Hematopoietic multipotent progenitor cell treated with erythropoietin and hydrocortisone succinate and interleukin-3 and kit ligand, for 4 days (in vitro differentiated cells): ENCODE results near the gene ADRA2B.

Experiments used
- DNase-seq: peaks from one replicate; pipeline ENCODE4 v3.0.0-alpha.2; 2015

Gene ADRA2B

GRCh38 chr2:96103187-96103601 is 13.2 kb downstream of the ADRA2B start:
- no peak for DNase-seq

GRCh38 chr2:96102596-96103186 is 13.7 kb downstream of the ADRA2B start:
- DNase-seq, result no peak

DNA sequence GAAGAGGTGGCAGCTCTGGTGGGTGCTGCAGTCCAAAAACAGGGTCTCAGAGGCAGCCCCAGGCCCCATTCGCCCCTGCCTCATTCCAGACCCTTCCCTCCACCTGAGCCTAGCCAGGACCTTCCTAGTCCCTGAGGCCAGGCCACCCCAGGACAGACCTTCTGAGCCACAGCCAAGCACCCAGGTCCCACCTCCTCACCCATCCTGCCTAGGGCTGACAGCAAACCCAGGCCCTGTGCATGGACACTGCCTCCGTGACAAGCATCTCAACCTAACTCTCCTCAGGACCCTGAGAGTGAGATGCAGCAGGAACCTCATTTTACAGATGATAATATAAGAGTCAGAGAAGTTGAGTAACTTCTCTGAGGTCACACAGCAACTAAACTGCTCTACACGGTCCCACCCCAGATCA is 15.5 kb downstream of the ADRA2B start:
- DNase-seq, result no peak

DNA sequence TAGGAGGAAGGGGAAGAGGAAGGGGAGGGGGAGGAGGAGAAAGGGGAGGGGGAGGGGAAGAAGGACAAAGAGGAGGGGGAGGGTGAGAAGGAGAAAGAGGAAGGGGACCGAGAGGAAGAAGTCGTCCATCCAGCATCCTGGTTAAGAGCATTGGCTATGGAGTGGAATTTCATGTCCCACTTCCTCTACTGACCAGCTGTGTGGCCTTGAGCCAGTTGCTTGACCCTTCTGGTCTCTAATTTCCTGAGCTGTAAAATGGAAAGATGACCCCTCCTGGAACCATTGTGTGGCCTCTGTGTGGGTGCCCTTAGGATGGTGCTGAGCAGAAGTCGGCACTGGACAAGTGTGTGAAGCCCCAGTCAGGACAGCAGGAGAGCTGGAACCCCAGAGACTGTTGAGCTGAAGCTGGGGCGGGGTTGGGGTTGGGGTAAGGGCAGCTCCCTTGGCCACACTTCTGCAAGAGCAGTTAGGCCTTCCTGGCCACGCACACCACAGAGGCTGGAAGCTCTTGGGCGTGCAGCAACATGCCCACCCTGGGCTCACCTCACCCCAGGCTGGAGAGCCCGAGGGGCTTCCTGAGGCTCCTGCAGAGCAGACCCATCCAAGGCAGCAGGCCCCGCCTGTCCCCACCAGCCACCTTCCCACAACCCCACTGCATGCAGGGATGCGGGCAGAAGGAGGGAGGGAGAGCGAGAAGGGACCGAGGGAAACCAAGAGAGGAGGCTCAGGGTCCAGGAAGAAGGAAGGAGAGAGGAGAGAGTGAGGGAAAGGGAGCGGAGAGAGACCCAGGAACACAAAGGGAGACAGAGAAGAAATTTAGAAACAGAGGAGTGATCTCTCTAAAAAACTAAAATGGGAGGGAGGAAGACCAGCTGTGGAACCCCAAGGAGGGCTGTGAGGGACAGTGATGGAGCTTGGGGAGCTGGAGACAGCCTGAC is 16.2 kb downstream of the ADRA2B start:
- no peak for DNase-seq

- no peak for DNase-seq
These were observed 17.3 kb downstream of the ADRA2B start for GRCh38 chr2:96098900-96099590.

DNA sequence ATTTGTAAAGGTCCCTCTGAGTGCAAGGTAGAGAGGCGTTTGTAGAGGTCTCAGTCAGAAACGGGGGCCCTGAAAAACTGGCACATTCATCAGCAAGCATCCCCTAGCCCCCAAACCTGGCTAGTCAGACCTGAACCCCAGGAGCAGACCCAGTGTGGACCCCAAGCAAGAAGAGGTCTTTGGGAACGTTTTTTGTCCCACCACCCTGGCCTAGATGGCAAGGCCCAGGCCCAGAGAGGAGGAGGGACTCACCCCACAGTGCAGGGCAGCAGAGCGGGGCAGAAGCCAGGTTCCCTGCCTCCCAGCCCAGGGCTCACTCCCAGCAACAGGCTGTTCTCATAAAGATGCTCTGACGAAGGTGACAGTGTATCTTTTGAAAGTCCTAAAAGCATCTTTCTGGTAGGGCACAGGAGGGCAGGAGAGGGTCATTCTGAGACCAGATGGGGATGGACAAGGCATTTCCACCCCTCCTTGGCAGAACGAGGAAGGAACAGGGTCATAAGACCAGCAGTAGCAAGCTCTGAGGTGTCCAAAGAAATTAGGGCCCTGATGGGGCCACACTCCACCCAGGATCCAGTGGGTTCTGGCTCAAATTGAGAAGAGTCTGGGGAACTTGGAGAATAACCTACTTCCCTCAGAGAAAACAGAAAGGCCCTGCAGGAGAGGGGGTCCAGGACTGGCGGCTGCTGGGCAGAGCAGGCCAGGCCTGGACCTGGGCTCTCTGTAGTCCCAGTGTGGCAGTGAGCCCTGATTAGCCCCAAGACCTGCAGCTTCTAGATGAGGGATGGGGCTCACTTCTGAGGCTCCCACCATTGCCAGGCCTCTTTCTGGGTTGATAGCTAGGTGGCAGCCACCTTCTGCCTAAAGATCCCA is 18.2 kb downstream of the ADRA2B start:
- no peak for DNase-seq

GRCh38 chr2:96097441-96097840 is 18.9 kb downstream of the ADRA2B start:
- no peak for DNase-seq

GRCh38 chr2:96095116-96095636 is 21.2 kb downstream of the ADRA2B start:
- peak; percentile 53 for DNase-seq

DNA sequence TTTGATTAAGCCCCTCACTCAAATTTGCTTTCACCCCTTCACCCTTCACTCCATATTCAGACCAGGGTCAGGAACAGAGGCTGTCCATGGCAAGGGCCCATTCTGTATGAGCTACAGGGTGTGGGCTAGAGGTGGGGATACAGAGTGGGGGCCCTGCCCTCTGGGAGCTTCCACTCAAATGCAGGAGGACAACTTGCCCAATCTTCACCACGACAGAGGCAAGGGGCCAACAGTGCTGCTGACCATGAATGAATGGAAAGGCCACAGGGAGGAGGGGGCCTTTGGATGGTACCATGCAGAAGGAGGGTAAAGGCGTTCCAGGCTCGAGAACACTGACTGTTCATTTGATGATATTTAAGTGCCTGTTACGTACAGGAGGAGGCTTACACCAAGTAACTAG is 22.8 kb downstream of the ADRA2B start:
- DNase-seq, result no peak

DNA sequence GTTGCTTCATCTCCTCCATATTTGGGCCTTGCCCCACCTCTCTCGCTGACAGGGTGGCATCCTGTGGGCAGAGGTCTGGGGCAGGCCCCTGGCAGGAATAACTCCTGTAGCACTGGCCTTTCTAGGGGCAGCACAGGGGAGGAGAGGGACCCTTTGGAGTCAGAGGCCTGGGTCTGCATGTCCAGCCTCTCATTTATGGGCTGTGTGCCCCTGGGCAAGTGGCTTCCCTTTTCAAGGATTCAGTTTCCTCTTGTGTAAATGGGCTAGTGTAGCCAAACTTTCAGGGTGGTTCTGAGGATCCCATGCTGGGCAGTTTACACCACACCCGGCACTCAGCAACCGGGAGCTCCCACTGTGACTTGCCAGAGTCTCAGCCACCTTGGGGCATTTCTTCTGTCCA is 23.4 kb downstream of the ADRA2B start:
- no peak for DNase-seq

DNA sequence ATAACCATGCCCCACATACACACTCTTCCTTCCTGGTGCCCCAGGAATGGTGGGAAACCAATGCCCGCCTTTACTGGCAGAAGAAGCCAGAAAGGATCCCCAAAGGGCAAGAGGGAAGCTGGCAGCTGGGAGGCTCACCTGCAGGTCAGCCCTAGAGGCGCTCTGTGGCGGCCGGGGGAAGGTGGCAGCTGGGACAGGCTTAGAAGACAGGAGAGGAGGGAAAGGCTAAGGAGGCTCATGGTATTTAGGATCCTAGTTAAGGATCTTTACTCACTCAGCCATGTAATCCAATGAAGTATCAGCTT is 23.8 kb downstream of the ADRA2B start:
- no peak for DNase-seq

GRCh38 chr2:96091711-96092572 is 24.4 kb downstream of the ADRA2B start:
- DNase-seq, result peak; percentile 58

DNA sequence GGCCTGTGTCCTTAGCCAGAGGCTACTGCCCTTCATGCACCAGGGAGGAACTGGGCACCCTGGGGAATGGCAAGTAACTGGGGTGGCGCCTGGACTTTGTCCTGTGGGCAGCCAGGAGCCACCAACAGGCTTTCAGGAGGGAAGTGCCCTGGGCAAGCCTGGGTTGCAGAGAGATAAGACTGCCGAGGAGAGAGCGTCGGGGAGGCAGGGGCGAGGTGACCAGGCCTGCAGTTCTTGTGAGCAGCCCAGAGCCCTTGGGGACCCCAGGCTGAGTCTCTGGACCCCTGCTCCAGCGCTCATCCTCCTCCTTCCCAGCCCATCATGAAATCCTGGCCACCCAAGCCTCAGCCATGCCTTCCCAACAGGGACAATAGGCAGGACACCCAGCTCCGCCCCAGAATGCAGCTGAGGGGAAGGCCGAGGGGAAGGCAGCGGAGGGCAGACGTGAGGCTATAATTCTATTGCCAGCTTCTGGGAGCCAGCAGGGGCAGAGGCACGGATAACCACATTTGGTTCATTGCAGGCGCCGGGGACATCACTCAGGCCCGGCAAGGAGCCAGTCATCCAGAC is 25.1 kb downstream of the ADRA2B start:
- no peak for DNase-seq

GRCh38 chr2:96090196-96090926 is 26.0 kb downstream of the ADRA2B start:
- no peak for DNase-seq

DNA sequence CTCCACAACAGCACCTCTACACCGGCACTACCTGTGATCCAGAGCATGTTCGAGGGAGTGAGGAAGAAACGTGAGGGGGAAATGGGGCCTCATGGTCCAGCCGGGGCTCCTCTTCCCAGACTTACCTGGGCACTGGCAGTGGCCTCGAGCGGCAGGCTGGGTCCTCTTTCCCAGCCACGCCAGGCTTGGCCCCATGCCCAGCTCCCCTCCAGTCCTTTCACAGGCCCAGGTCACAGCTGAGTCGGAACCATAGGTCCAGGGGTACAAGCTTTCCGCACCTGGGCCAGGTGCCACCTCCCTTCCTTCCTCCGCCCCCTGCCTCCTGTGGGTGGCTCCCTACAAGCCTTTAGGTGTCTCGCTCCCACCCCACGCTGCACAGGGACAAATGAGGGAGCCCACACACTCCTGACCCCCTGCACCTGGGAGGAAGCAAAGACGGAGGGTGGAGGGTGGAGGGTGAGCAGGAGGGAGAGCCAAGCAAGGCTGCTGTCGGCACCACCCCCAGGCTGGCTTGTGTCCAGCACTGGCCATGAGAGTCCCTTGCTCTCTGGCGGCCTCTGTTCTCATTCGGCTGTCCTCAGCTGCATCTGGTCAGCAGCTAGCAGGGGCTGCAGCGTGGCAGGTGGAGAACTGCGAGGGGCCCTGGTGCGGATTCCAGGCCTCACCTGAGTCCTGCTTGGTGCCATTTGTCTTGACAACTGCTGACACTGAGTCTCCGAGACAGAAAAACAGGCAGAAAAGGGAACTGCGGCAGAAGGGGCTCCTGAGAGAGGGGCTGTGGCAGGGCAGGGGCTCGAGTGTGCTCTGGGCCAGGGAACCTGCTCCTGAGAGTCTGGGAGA is 26.8 kb downstream of the ADRA2B start:
- no peak for DNase-seq

DNA sequence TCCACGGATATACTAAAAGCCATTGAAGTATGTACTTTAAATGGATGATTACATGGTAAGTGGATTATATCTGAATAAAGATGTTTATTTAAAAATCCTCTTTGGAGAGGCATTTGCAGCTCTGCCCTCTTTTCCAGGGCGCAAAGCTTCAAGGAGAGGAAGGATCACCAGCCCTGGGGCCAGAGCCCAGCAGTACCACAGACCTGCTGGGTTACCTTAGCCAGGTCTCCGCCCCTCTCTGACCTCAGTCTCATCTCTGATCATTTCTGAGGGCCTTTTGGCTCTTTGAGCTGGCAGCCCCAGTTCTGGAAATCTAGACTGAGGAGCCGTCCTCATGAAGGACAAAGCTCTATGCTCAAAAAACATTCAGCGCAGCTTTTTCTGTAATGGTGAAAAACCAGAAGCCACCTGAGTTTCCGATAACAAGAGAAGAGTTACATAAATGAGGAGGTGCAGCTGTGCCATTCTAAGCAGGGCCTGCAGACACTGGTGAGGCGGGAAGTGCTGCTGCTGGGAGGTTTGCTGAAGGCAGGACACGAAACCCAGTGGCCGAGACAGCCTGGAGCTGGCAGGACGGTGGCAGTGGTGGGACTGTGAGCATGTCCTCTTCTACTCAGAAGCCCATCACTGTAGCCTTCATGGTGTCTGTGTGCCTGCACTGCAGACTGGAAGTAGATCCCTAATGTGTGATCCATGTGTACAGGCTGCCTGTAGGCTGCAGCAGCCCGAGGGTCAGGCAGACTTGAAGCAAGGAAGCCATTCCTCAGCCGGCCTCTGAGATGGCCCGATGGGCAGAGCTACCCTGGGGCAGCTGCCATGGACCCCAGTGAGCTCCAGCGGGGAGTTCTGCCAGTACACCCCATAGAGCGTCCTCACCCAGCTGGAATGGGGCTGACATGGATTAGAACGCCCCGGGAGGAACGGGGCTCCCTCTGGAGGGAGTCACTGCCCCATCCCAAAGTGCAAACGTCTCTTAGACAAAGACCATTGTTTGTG is 27.7 kb downstream of the ADRA2B start:
- DNase-seq, result no peak

DNA sequence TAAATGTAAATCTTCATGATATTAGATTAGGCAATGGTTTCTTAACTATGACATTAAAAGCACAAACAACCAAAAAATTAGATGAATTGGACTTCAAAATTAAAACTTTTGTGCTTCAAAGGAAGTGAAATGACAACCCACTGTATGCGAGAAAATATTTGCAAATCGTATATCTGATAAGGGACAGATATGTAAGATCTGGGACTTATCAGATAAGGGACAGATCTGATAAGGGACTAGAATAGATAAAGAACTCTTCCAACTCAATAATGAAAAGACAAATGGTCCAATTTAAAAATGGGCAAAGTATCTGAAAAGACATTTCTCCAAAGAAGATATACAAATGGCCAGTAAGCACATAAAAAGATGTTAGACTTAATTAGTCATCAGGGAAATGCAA is 29.2 kb downstream of the ADRA2B start:
- DNase-seq, result no peak
